Colonic mucosa (tissue), 4 donors: ENCODE measurements around the gene FBXL14. TPM values are rescaled to one million over a fixed set of nuclear protein-coding genes. Genes with fewer than 3 reads are reported as not detected.
"Not testable (repeated sequence)": the region's sequence is repeated elsewhere in the genome, so short reads cannot be mapped to it uniquely, and the experiment has no call there.

ENCODE experiments used
- DNase-seq: peaks from one replicate; pipeline ENCODE4 v3.0.0-alpha.2; 2020
- H3K27ac ChIP-seq: fragments of 200-600 bp; one replicate; pipeline ENCODE4 v1.8.0; 2021
- H3K27me3 ChIP-seq: fragments of 200-600 bp; one replicate; pipeline ENCODE4 v1.8.0; 2021
- H3K36me3 ChIP-seq: fragments of 200-600 bp; one replicate; pipeline ENCODE4 v1.8.0; 2021
- H3K4me1 ChIP-seq: fragments of 200-600 bp; one replicate; pipeline ENCODE4 v1.8.0; 2021; ENCODE audit warnings: mild to moderate bottlenecking
- H3K4me3 ChIP-seq: fragments of 200-600 bp; one replicate; pipeline ENCODE4 v1.8.0; 2021
- H3K9ac ChIP-seq, 2 donors: one replicate each; pipeline ENCODE4 v1.7.0; 2013; ENCODE audit warnings: control low read depth in 2 of 2, low read depth in 2 of 2, low read length in 2 of 2
- H3K9me3 ChIP-seq: fragments of 200-600 bp; one replicate; pipeline ENCODE4 v1.8.0; 2021
- intact Hi-C: fragments of 100-400 bp; cut with DNase I; formaldehyde crosslinking; loops from one replicate; pipeline ENCODE4 v1.14.1; 2022
- total RNA-seq, 2 donors: library from RNA; stranded (reverse); fragmentation: NEBNext Ultra II Directional in 1 of 2; extraction: Animal tissue kit (Norgen Biotek cat#: 25700) in 1 of 2; gene quantifications; one replicate each; pipeline ENCODE4 v1.2.1, GENCODE V29; 2021
- TF ChIP-seq, protein P1 (sequence below): fragments of 200-600 bp; IDR thresholded peaks from one replicate; pipeline ENCODE4 v1.8.0; 2022; ENCODE audit warnings: antibody characterized with exemption, mild to moderate bottlenecking
- donor health status: healthy.
- donor health status: DM: no; HTN: no; CAD: no.
- donor health status: DM: no; HTN: no; CAD: no.

FBXL14 gene
- total RNA-seq, 2 donors from 2014 or later: 32.3 to 37.4 TPM

GRCh38 chr12:1564067-1564466, 30.3 kb downstream of the FBXL14 start:
- H3K4me1 ChIP-seq: no peaks in the 10 kb centered on the region
- H3K27ac ChIP-seq: no peak overlapping the region
- H3K27me3 ChIP-seq: no peaks in the 10 kb centered on the region
- DNase-seq: no peak
- H3K36me3 ChIP-seq: no peaks in the 10 kb centered on the region
- intact Hi-C loops: no loop called here
- H3K9ac ChIP-seq: no peak overlapping the region
- no peak overlapping the region for H3K4me3 ChIP-seq
- TF ChIP-seq, protein P1, sequence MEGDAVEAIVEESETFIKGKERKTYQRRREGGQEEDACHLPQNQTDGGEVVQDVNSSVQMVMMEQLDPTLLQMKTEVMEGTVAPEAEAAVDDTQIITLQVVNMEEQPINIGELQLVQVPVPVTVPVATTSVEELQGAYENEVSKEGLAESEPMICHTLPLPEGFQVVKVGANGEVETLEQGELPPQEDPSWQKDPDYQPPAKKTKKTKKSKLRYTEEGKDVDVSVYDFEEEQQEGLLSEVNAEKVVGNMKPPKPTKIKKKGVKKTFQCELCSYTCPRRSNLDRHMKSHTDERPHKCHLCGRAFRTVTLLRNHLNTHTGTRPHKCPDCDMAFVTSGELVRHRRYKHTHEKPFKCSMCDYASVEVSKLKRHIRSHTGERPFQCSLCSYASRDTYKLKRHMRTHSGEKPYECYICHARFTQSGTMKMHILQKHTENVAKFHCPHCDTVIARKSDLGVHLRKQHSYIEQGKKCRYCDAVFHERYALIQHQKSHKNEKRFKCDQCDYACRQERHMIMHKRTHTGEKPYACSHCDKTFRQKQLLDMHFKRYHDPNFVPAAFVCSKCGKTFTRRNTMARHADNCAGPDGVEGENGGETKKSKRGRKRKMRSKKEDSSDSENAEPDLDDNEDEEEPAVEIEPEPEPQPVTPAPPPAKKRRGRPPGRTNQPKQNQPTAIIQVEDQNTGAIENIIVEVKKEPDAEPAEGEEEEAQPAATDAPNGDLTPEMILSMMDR: no peak
- H3K9me3 ChIP-seq: no peaks in the 10 kb centered on the region

- Histone ChIP-seq H3K27me3 (no peaks in the 10 kb centered on the region), H3K9me3 (no peaks in the 10 kb centered on the region), H3K9ac (no peak overlapping the region), H3K4me1 (no peaks in the 10 kb centered on the region), H3K27ac (no peak overlapping the region), H3K36me3 (no peaks in the 10 kb centered on the region), H3K4me3 (no peak overlapping the region)
- TF ChIP-seq, protein P1: no peak
- intact Hi-C loops: no loop called here
- no peak for DNase-seq
Observed at GRCh38 chr12:1562813-1563407, 31.5 kb downstream of the FBXL14 start.

- no peak for DNase-seq
- Histone ChIP-seq H3K27ac (no peak overlapping the region), H3K9me3 (no peaks in the 10 kb centered on the region), H3K4me1 (no peaks in the 10 kb centered on the region), H3K9ac (no peak overlapping the region), H3K27me3 (no peaks in the 10 kb centered on the region), H3K4me3 (no peak overlapping the region), H3K36me3 (no peaks in the 10 kb centered on the region)
- TF ChIP-seq, protein P1: no peak
- intact Hi-C loops: no loop called here
Observed at GRCh38 chr12:1560704-1561103, 33.7 kb downstream of the FBXL14 start.

DNA sequence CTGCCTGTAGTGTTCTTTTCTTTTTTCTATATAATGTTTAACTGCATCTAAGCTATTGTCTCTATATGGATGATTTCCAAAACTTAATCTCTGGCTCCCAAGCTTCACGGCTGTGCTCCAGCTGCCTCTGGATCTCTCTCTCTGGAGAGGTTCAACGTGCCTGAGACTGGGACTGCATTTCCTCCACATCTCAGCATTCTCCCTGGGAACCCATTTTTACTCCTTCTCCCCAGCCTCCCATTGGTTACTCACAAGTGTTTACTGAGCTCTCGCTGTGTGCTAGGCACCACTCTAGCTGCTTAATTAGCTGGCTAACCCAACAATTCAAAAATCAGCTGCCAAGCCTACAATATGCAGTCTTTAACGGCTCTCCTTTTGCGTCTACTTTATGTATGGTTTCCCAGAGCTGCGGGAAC, 34.7 kb downstream of the FBXL14 start:
- Histone ChIP-seq H3K36me3 (no peaks in the 10 kb centered on the region), H3K9ac (no peak overlapping the region), H3K27ac (no peak overlapping the region), H3K4me1 (no peaks in the 10 kb centered on the region), H3K4me3 (no peak overlapping the region), H3K27me3 (no peaks in the 10 kb centered on the region), H3K9me3 (no peaks in the 10 kb centered on the region)
- intact Hi-C loops: no loop called here
- DNase-seq: no peak
- TF ChIP-seq, protein P1: no peak

DNA sequence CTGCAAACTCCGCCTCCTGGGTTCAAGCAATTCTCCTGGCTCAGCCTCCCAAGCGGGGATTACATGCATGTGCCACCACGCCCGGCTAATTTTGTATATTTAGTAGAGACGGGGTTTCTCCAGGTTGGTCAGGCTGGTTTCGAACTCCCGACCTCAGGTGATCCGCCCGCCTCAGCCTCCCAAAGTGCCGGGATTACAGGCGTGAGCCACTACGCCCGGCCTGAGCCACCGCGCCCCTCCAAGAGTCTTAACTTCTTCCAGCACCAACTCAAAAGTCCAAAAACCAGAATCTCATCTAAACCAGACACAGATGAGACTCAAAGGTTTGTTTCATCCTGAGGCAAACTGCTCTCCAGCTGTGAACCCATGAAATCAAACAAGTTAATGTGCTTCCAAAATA, 36.3 kb downstream of the FBXL14 start:
- H3K27me3 ChIP-seq, H3K27ac ChIP-seq, H3K4me1 ChIP-seq, intact Hi-C loops, H3K36me3 ChIP-seq, DNase-seq, H3K9ac ChIP-seq, H3K4me3 ChIP-seq, H3K9me3 ChIP-seq: not testable (repeated sequence)
